HG03460 (cell line): ENCODE results near the gene RPLP1.

Experiments used
- ATAC-seq: cut with Tn5 transposase; IDR thresholded peaks from one replicate; pipeline ENCODE4 v1.9.1; 2021; ENCODE audit not compliant: unreplicated experiment

RPLP1 gene

GRCh38 chr15:69496001-69496400 is 43.4 kb downstream of the RPLP1 start:
- ATAC-seq = no peak

GRCh38 chr15:69497076-69497475 is 44.5 kb downstream of the RPLP1 start:
- ATAC-seq = no peak

DNA sequence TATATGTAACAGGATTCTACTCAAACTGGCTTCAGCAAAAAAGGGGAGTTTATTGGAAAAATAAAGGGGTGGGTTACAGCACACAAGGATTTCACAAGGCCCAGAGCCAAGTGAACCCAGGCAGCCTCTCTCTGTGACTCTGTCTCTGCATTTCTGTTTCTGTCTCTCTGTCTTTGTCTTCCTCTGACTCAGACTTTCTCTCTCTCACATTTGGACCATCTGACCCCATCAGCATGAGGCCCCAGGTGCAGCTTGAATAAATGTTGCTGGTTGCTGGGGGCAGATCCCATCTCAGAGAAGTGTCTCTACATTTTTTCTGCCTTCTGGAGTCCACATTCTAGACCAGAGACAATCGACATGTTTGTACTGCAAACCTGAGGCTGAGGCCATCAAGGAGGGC is 45.0 kb downstream of the RPLP1 start:
- no peak for ATAC-seq

- no peak for ATAC-seq
Observed at GRCh38 chr15:69498282-69498681, 45.7 kb downstream of the RPLP1 start.

DNA sequence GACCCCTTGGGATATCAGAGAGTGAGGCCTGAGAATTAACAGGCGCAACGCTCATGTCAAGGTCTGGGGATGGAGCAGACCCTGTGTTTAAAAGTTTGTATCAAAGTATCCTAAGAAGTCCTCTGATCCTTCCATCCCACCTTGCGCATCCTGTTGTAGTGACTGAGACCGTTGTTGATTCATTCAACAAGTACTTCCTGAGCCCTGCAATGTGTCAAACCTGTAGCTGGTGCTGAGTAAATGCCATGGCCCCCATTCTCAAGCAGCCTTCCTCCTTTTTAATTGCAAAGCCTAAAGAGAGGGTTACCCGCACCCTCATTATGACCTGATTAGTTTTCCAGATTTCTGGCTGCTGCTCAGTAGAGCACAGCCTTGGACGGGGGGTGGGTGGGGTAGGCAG is 46.4 kb downstream of the RPLP1 start:
- ATAC-seq = no peak

DNA sequence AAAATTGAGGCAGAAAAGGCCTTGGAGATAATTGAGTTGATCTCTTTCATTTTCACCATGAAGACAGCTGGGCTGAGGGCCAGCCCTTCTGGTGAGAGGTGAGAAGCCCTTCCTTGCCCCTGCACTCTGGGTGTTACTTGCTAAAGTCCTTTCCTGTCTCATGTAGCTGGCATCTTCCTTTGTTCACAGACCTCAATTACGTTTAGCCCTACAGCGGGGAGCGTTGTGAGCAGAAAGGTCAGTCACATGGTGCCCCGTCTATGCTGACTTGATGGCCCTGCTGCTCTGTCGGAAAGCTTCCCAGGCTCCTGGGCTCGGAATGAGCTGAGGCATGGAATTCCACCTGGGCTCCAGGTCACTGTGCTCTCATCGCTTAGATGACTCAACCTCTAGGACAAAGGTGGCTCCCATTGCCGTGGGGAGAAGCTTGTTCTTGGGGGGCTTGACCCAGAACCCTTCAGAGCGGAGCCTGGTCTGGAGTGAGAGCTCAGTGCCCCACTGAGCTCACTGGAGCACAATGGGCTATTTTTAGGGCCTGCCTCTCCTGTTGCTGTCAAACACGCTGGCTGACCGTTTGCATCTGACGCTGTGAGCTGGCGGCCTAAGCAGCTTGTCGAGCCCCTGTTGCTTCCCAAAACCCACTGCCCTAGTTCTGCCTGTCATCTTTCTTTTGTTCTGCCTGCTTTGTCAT is 47.0 kb downstream of the RPLP1 start:
- ATAC-seq = no peak

DNA sequence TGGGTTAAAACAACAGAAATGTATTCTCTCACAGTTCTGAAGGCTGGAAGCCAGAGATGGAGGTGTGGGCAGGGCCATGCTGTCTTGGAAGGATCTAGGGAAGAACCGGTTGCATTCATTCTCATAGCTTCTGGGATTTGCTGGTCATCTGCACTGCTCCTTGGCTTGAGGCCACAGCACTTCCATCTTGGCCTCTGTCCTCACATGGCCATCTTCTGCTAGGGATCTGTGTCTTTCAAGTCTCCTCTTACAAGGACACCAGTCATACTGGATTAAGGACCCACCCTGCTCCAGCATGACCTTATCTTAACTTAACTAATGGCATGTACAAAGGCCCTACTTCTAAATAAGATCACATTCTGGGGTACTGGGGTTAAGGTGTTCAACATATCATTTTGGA is 47.7 kb downstream of the RPLP1 start:
- no peak for ATAC-seq

- no peak for ATAC-seq
Observed at GRCh38 chr15:69501456-69501855, 48.8 kb downstream of the RPLP1 start.

GRCh38 chr15:69502470-69503045 is 49.9 kb downstream of the RPLP1 start:
- no peak for ATAC-seq

GRCh38 chr15:69504352-69505040 is 51.9 kb downstream of the RPLP1 start:
- ATAC-seq = no peak
